BLaER1 (cell line): ENCODE data around the gene OGFOD2.

Experiments
- H3K27ac ChIP-seq: shearing (Covaris generic); formaldehyde crosslinking; 2 replicates; pipeline ENCODE4 v1.8.1; 2022
- H3K27me3 ChIP-seq: shearing (Covaris generic); formaldehyde crosslinking; 2 replicates; pipeline ENCODE4 v1.8.1; 2022
- H3K36me3 ChIP-seq: shearing (Covaris generic); formaldehyde crosslinking; 2 replicates; pipeline ENCODE4 v1.8.1; 2022
- H3K4me1 ChIP-seq: shearing (Covaris generic); formaldehyde crosslinking; 2 replicates; pipeline ENCODE4 v1.8.1; 2022
- H3K4me2 ChIP-seq: shearing (Covaris generic); formaldehyde crosslinking; 2 replicates; pipeline ENCODE4 v1.8.1; 2022
- H3K4me3 ChIP-seq: shearing (Covaris generic); formaldehyde crosslinking; 2 replicates; pipeline ENCODE4 v1.8.1; 2022
- H3K9ac ChIP-seq: shearing (Covaris generic); formaldehyde crosslinking; 2 replicates; pipeline ENCODE4 v1.8.1; 2022
- H3K9me3 ChIP-seq: shearing (Covaris generic); formaldehyde crosslinking; 2 replicates; pipeline ENCODE4 v1.8.1; 2022
- H4K20me1 ChIP-seq: shearing (Covaris generic); formaldehyde crosslinking; 2 replicates; pipeline ENCODE4 v1.8.1; 2022
- Cebpa-rat ChIP-seq: shearing (Covaris generic); IDR thresholded peaks from 2 replicates; pipeline ENCODE4 v1.8.1; 2022

Gene OGFOD2

GRCh38 chr12:122999986-123000420 lies 25.0 kb downstream of the OGFOD2 start:
- Histone ChIP-seq H3K27me3 (no peaks in the 10 kb centered on the region), H3K4me2 (peak overlapping the region; percentile 86), H3K4me3 (peak overlapping the region; percentile 18), H4K20me1 (peaks cover 45% of the 10 kb centered on the region), H3K9ac (no peak overlapping the region), H3K27ac (0 out of 2 replicates have a peak overlapping the region, but pooled peaks have one; percentile 19), H3K36me3 (peaks cover 52% of the 10 kb centered on the region), H3K4me1 (peaks cover 41% of the 10 kb centered on the region), H3K9me3 (no peaks in the 10 kb centered on the region)
- TF ChIP-seq Cebpa-rat = no peak

DNA sequence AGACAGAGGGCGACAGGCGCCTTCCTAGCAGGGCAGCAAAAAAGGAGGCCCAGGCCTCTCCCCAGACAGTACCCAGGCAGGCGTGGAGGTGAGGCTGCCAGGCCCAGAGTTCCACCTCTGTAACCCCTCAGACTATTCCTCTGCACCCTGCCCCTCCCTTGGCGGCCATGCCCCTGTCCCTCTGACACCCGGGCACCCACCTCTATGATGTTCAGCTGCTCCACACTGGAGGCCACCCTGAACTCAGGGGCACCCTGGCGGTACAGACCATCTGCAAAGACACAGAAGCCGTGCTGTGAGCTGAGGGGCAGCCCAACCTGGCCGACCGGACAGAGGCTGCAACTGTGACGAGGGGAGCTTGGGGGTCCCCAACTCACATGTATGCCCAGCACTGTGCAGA lies 25.5 kb downstream of the OGFOD2 start:
- Histone ChIP-seq H4K20me1 (peaks cover 45% of the 10 kb centered on the region), H3K9me3 (no peaks in the 10 kb centered on the region), H3K9ac (peak overlapping the region; percentile 57; the same call in 1 of the 2 replicates), H3K4me1 (peaks cover 41% of the 10 kb centered on the region), H3K27ac (0 out of 2 replicates have a peak overlapping the region, but pooled peaks have one; percentile 19), H3K27me3 (no peaks in the 10 kb centered on the region), H3K4me3 (peak overlapping the region; percentile 18), H3K4me2 (peak overlapping the region; percentile 86), H3K36me3 (peaks cover 52% of the 10 kb centered on the region)
- no peak for TF ChIP-seq Cebpa-rat

- Histone ChIP-seq H3K9ac (no peak overlapping the region), H3K4me2 (peak overlapping the region; percentile 86), H3K4me1 (peaks cover 41% of the 10 kb centered on the region), H3K9me3 (no peaks in the 10 kb centered on the region), H3K27me3 (no peaks in the 10 kb centered on the region), H3K4me3 (no peak overlapping the region), H4K20me1 (peaks cover 45% of the 10 kb centered on the region), H3K36me3 (peaks cover 48% of the 10 kb centered on the region), H3K27ac (no peak overlapping the region)
- no peak for TF ChIP-seq Cebpa-rat
Observed at GRCh38 chr12:123001464-123001863, 26.4 kb downstream of the OGFOD2 start.

DNA sequence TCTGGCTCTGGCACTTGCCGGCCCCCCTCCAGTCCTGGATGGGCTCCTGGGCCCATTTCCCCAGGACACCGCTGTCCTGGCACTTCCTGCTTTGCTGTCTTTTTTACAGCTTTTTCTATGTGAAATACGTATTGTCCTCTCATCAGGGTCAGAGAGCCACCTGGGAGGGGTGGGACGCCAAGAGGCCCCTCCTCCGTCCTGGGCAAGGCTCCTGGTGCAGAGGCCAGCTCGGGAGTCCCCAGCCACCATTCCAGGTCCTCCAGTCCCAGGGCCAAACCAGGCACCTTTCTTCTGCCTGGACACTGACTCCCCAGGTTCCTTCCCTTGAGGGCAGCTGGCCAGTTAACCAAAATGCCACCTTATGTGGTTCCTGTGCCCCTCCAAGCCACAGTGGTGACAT lies 28.2 kb downstream of the OGFOD2 start:
- H4K20me1 ChIP-seq = peaks cover 43% of the 10 kb centered on the region
- no peak overlapping the region for H3K4me3 ChIP-seq
- no peak overlapping the region for H3K27ac ChIP-seq
- H3K36me3 ChIP-seq = peaks cover 46% of the 10 kb centered on the region
- no peaks in the 10 kb centered on the region for H3K9me3 ChIP-seq
- TF ChIP-seq Cebpa-rat = no peak
- no peak overlapping the region for H3K4me2 ChIP-seq
- H3K9ac ChIP-seq = no peak overlapping the region
- no peaks in the 10 kb centered on the region for H3K27me3 ChIP-seq
- H3K4me1 ChIP-seq = peaks cover 35% of the 10 kb centered on the region

DNA sequence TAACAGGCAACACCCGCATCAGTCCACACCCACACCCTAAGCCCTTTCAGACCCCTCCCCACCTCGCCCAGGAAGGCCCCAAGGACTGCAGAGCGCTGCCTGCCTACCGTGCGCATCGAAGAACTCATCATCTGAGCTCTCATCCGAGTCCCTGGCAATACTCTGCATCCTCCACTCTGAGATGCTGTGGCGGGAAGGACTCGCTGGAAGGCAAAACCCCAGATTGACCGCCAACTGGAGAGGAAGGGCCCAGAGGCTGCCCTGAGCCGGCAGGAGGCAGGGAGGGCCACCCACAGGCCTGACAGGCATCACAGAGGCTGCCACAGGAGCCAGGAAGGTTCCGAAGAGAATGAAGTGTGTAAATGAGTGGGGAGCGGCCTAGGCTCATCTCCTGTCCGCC lies 29.2 kb downstream of the OGFOD2 start:
- peaks cover 31% of the 10 kb centered on the region for H3K4me1 ChIP-seq
- H3K9me3 ChIP-seq = no peaks in the 10 kb centered on the region
- H4K20me1 ChIP-seq = peaks cover 35% of the 10 kb centered on the region
- no peak for TF ChIP-seq Cebpa-rat
- H3K36me3 ChIP-seq = peaks cover 54% of the 10 kb centered on the region
- H3K27me3 ChIP-seq = no peaks in the 10 kb centered on the region
- H3K4me2 ChIP-seq = no peak overlapping the region
- H3K4me3 ChIP-seq = no peak overlapping the region
- H3K27ac ChIP-seq = no peak overlapping the region
- no peak overlapping the region for H3K9ac ChIP-seq

DNA sequence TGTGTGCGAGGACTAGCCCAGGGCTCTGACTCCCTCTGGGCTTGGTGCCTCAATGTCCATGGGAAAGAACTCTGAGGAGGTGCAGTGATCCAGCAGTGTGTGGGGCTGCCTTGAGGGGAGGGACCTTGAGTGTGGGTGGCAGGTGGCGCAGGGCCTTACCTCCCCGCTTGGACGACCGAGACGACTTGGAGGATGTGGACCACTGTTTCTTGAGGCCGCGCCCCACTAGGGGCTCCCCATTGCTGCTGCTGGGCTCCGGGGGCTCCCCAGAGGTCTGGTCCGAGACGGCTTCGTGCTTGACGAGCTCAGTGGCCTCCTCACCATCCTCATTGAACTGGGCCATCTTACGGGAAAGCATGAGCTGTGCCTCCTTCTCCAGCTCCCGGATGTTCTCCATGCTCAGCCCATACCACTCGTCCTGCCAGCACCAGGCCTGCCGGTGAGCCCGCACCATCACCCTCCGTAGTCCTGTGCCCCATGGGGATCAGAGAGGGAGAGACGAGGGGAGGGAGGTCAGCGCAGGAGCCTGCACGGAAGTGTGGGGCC lies 30.1 kb downstream of the OGFOD2 start:
- no peak overlapping the region for H3K9ac ChIP-seq
- H3K27me3 ChIP-seq = no peaks in the 10 kb centered on the region
- peaks cover 32% of the 10 kb centered on the region for H4K20me1 ChIP-seq
- H3K27ac ChIP-seq = no peak overlapping the region
- H3K4me3 ChIP-seq = no peak overlapping the region
- peaks cover 22% of the 10 kb centered on the region for H3K4me1 ChIP-seq
- H3K4me2 ChIP-seq = no peak overlapping the region
- peaks cover 63% of the 10 kb centered on the region for H3K36me3 ChIP-seq
- H3K9me3 ChIP-seq = no peaks in the 10 kb centered on the region
- TF ChIP-seq Cebpa-rat = no peak

DNA sequence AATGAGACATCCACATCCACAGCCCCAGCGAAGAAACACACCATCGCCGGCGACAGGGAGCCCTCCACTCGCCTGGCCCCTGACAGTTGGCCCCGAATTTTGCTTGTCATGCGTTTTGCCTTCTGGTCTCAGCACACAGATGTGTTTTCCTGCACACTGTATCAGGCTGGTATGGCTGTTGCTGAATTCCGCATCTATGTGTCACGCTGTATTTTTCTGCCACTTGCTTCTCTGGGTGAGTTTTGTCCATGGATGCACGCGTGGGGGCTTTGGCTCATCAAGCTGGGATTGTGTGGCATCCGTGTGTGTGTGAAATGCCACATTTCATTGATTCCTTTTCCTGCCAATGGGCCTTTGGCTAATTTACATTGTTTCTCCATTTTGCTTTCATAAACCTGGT lies 31.9 kb downstream of the OGFOD2 start:
- TF ChIP-seq Cebpa-rat = no peak
- H3K27ac ChIP-seq = no peak overlapping the region
- peaks cover 13% of the 10 kb centered on the region for H3K4me1 ChIP-seq
- H4K20me1 ChIP-seq = peaks cover 39% of the 10 kb centered on the region; the same call in 1 of the 2 replicates
- no peak overlapping the region for H3K4me2 ChIP-seq
- H3K36me3 ChIP-seq = peaks cover 81% of the 10 kb centered on the region
- H3K9ac ChIP-seq = no peak overlapping the region
- no peaks in the 10 kb centered on the region for H3K27me3 ChIP-seq
- H3K9me3 ChIP-seq = no peaks in the 10 kb centered on the region
- no peak overlapping the region for H3K4me3 ChIP-seq

DNA sequence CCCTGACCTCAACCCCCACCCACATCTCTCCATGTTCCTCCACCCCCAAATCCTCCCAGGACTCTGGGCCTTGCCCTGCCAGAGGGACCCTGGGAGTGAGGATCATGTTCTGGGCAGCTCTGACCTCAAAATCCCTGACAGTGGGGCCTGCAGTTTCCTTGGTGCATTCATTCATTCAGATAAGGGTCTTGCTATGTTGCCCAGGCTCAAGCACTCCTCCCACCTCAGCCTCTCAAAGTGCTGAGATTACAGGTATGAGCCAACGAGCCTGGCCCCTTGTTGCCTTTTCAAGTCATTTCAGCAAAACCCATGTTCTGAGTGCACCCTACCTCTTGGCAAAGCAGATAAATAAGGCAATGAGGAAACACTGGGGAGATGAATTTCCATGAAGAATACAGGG lies 35.1 kb downstream of the OGFOD2 start:
- Histone ChIP-seq H3K4me1 (peaks cover 19% of the 10 kb centered on the region), H3K9ac (no peak overlapping the region), H3K27me3 (no peaks in the 10 kb centered on the region), H4K20me1 (peaks cover 65% of the 10 kb centered on the region; the same call in 1 of the 2 replicates), H3K9me3 (no peaks in the 10 kb centered on the region), H3K4me2 (no peak overlapping the region), H3K36me3 (peaks cover 86% of the 10 kb centered on the region), H3K4me3 (no peak overlapping the region), H3K27ac (no peak overlapping the region)
- no peak for TF ChIP-seq Cebpa-rat

- H3K4me1 ChIP-seq = peaks cover 19% of the 10 kb centered on the region
- H3K4me2 ChIP-seq = no peak overlapping the region
- no peak for TF ChIP-seq Cebpa-rat
- no peaks in the 10 kb centered on the region for H3K9me3 ChIP-seq
- no peak overlapping the region for H3K9ac ChIP-seq
- peaks cover 71% of the 10 kb centered on the region; the same call in 1 of the 2 replicates for H4K20me1 ChIP-seq
- no peaks in the 10 kb centered on the region for H3K27me3 ChIP-seq
- H3K27ac ChIP-seq = no peak overlapping the region
- no peak overlapping the region for H3K4me3 ChIP-seq
- peaks cover 80% of the 10 kb centered on the region for H3K36me3 ChIP-seq
Observed at GRCh38 chr12:123010681-123011080, 35.6 kb downstream of the OGFOD2 start.

DNA sequence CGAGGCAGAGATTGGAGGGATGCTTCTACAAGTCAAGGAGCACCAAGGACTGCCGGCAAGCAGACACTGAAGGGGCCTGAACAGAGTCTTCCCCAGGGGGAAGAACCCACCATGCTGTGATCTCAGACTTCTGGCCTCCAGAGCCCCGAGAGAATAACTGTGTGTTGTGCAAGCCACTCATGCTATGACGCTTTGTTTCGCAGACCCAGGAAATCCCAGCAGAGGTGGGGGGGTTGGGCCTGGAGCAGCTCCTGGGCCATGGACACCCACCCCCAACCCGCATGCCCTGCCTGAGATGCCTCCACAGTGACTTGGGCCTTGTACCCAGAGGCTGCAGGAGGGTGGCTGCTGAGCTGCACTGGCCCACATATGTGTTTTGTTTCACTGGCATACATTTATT lies 36.7 kb downstream of the OGFOD2 start:
- Histone ChIP-seq H3K4me1 (peaks cover 19% of the 10 kb centered on the region), H3K4me3 (no peak overlapping the region), H3K27me3 (no peaks in the 10 kb centered on the region), H3K4me2 (peak overlapping the region; percentile 34), H3K9ac (no peak overlapping the region), H3K9me3 (no peaks in the 10 kb centered on the region), H4K20me1 (peaks cover 74% of the 10 kb centered on the region; the same call in 1 of the 2 replicates), H3K27ac (no peak overlapping the region), H3K36me3 (peaks cover 81% of the 10 kb centered on the region)
- no peak; the same call in 1 of the 2 replicates for TF ChIP-seq Cebpa-rat
